ENCODE results near the gene SLITRK1.

The SLITRK1 gene, protein sequence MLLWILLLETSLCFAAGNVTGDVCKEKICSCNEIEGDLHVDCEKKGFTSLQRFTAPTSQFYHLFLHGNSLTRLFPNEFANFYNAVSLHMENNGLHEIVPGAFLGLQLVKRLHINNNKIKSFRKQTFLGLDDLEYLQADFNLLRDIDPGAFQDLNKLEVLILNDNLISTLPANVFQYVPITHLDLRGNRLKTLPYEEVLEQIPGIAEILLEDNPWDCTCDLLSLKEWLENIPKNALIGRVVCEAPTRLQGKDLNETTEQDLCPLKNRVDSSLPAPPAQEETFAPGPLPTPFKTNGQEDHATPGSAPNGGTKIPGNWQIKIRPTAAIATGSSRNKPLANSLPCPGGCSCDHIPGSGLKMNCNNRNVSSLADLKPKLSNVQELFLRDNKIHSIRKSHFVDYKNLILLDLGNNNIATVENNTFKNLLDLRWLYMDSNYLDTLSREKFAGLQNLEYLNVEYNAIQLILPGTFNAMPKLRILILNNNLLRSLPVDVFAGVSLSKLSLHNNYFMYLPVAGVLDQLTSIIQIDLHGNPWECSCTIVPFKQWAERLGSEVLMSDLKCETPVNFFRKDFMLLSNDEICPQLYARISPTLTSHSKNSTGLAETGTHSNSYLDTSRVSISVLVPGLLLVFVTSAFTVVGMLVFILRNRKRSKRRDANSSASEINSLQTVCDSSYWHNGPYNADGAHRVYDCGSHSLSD

DNA sequence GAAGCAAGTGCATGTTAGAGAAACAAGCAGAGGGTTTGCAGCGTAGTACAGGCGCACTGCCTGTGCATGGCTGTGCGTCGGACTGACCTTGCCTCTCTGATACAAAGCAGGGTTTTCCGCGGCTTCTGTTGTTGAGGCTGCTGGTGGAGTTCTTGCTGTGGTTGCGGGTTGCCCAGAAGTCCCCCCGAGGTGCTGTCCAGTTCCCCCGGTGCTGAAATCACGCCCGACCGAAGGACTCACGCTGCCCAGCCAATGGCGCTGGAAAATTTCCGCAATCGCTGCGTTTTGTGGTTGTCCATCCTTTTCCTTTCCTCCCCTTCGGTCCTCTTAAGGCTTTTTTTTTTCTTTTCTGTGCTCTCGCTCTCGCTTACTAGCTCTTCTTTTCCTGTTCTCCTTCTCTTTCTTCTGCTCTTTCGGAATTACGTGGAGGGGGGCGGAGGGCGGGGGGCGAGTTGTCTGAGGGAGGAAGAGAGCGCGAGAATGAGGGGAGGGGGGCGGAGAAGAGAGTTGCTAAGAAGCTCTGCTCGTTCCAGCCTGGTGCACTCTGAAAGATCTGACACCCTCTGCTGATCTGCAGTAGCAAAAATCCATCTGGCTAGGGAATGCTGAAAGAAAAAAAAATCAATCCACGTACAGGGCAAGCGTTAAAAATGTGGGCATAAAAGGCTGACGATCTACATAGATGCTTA lies at the start of gene SLITRK1:
SLITRK1 (minus strand) TSS at position 558 of the 689 bp plus-strand sequence. CDS start 967 bp downstream, outside the sequence.
- in situ Hi-C loops (cut with MboI; ENCODE audit: low sequenced_read_pairs) = no loop called here

DNA sequence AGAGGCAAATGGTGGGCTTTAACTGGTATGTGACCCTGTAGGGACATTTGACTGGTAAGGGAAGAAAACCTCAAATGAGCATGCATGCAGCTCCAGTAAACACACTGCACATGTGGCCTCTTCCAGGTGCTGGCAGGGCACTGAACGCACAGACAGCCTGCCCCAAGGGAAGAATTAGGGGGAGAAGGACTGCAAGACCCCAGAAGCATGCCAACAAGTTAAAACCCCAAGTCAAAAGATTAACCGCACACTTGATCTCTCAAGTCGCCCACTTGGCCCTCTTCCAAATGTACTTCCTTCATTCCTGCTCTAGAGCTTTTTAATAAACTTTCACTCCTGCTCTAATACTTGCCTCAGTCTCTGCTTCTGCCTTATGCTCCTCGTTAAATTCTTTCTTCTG lies 46.9 kb upstream of the SLITRK1 start:
- in situ Hi-C loops (cut with MboI; ENCODE audit: low sequenced_read_pairs) = no loop called here

DNA sequence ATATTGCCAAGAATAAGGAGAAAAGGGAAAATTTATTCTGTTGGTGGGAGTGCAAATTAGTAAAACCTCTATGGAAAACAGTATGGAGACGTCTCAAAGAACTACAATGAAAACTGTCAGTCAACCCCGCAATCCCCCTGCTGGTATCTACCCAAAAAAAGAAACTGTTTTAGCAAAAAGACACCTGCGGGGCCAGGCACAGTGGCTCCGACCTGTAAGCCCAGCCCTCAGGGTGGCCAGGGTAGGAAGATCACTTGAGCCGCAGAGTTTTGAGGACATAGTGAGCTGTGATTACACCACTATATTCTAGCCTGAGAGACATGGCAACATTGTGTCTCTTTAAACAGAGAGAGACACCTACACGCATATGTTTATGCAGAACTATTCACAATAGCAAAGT lies 37.5 kb upstream of the SLITRK1 start:
- in situ Hi-C loops (cut with MboI; ENCODE audit: low sequenced_read_pairs) = no loop called here

DNA sequence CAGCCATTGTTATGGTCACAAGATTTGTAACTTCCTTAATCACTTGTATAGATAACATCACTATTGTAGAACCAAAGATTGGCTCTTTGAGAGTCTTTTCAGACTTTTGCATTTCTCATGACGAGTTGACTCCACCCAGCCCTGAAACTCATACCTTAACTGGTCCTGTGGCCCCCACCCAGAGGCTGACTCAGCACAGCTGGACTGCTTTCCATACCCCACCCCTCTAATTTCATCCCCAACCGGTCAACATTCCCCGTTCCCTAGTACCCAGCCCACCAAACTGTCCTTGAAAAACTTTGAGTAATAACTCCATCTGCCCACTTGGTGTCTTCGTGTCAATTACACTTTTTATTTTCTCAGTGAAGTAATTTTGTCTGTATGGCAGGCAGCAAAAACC lies 32.1 kb upstream of the SLITRK1 start:
- in situ Hi-C loops (cut with MboI; ENCODE audit: low sequenced_read_pairs) = no loop called here

DNA sequence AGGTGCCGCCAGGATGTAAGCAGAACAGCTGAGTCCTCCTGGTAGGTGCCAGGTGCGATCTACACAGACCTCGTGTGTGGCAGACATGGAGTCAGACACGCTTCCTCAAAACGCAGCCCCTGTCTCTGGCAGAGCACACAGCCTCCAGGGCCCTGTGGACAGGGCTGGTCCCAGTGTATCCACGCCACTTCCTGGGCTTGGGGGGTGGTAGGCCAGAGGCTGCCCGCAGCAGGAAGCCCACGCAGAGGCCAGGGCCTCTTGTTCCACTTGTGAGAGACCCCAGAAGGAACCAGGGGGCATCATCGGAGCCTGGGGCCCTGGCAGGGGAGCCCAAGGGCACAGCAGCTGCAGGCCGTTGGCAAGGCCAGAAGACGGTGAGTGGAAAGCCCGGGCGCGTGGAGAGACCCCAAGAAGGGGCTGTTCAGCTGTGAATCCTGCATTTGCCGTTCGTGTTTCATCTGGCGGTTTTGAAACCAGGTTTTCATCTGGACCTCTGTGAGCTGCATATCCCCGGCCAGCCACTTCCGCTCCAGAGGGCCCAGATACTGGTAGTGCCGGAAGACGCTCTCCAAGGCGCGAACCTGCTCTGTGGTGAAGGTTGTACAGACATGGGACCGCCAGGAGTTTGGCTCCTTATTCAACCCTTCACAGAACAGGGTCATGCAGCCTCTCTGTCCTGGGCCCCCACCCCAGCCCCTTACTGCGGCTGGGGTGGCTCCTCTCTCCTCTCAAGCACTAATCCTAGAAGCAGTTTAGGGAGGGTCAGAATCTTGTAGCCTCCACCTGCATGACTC lies 25.1 kb upstream of the SLITRK1 start:
- in situ Hi-C loops (cut with MboI; ENCODE audit: low sequenced_read_pairs) = no loop called here

DNA sequence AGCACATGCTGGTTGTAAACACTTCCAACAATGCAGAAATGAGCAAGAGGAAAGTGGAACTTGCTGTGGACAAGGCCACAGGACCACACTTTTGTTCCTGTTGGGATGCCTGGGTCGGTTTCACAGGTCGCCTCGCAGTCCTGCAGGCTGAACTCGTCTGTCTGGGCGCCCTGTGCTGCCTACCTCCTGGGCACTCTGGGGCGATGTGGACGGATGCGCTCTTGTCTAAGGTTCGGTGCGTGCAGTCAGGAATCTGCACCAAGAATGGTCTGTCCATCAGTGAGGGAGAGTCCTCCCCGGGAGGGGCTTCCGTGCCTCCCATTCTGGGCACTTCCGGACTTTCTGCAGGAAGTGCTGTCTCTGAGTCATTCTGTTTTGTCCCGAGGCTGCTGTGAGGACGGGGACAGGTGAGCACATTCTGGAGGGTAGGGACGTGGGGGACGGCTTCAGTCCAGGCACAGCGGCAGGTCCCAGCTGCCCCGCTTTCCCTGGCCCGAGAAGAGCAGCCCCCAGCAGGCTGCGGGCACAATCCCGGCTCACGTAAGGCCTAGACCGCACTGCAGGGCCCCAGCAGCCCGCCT lies 24.1 kb upstream of the SLITRK1 start:
- in situ Hi-C loops (cut with MboI; ENCODE audit: low sequenced_read_pairs) = no loop called here

DNA sequence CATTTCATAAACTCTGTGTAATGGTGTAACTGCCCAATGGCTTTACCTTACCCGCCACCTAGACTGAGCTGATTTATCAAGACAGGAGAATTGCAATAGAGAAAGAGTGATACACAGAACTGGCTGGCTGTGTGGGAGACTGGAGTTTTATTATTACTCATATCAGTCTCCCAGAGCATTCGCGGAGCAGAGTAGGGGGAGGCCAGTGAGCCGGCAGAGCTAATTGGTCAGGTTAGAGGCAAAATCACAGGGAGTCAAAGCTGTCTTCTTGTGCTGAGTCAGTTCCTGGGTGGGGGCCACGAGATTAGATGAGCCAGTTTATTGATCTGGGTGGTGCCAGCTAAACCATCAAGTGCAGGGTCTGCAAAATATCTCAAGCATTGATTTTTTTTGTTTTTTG lies 23.4 kb upstream of the SLITRK1 start:
- in situ Hi-C loops (cut with MboI; ENCODE audit: low sequenced_read_pairs) = no loop called here

DNA sequence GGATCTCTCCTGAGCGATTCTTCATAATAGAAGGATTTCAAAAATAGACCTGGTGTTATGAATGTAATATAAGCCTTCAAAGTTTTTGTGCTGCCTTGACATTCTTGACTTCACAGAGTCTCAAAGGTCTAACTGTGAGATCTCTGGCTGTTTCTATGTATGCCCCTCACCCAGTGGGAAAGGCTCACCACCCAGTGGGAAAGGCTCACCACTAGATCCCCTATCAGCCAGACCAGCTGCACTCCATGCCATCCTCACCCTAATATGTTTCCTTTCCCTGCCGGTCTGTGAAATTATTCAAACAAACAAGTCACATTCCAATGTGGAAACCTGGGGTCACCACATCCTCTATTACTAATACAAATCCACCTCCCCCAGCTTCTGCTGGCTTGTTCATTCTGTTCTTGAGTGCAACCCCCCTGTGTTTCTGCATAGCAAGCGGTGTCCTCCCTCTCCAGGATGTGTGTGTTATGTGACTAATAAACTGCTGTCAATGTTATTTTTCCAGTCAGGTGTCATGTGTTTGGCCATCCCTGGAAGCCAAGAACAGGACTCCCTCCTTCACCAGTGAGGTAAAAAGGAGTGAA lies 13.8 kb upstream of the SLITRK1 start:
- in situ Hi-C loops (cut with MboI; ENCODE audit: low sequenced_read_pairs) = no loop called here

DNA sequence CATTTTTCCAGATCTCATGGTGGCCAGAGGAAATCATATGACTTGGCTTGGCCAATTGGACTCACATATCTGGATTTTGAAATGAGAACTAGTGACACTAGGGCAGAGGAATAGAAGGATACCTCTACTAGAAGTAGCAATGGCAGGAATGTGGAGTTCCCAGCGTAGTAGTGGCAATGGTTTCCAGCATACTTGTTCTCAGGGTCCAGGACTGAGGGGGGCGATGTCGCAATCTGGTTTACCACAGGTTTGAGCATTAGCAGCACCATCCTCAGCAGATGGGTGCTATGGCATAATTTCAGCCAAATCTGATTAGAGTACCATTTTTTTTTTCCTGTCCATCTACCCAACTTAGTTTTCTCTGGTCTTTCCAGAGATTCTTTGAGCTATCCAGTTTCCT lies 8.1 kb upstream of the SLITRK1 start:
- in situ Hi-C loops (cut with MboI; ENCODE audit: low sequenced_read_pairs) = no loop called here

DNA sequence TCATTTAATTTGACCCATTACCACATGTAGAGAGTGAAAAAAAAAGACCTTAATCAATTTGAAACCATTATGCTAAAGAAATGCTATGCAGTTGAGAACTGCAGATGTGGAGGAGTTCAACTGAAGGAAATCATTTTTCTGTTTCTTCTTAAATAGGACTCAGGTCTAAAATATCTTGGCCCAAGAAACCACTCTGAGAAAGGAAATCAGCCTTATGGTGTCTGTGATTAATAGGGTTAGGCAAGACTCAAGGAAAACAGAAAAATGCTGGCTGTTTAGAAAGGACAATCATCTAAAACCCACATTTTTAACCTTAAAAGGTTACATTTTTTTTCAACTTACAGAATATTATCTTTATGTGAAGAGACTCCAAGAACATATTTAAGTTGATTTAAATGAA lies 1.9 kb upstream of the SLITRK1 start:
- in situ Hi-C loops (cut with MboI; ENCODE audit: low sequenced_read_pairs) = no loop called here

DNA sequence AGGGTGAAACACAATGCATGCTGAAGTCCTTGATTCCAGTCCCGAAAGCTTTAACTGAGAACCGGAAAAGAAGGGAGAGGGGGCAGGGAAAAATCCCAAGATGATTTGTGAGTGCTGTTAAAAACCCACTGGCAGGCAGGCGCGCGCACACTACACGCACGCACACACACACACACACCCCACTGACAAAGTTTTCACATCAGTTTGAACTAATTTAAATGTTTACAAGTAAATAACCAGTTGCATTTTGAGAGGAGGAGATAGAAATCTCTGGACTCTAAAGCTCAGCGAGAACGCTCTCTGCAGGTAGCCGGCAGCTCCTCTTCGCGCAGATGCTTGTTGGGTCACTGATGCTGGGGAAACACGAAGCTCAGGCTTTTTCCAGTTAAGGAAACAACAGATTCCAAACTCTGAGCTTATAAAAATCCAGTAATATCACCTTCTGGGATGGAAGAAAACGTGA lies 818 bp upstream of the SLITRK1 start:
- in situ Hi-C loops (cut with MboI; ENCODE audit: low sequenced_read_pairs) = no loop called here

DNA sequence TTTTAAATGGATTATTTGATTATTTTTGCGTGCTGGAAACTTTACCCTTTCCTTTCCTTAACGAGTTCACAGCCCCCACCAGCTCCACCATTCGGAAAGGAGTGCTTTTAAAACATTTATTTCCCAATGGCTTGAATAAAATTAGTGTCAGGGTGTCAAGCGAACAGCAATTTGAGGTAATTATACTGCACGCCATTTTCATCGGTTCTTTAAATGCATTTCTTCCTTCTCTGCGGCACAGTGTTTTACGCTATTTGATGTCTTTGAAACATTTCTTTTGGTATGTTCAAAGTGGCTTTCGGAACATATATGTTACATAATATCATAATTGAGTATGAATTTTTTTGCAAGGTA lies 309 bp upstream of the SLITRK1 start:
- in situ Hi-C loops (cut with MboI; ENCODE audit: low sequenced_read_pairs) = no loop called here

DNA sequence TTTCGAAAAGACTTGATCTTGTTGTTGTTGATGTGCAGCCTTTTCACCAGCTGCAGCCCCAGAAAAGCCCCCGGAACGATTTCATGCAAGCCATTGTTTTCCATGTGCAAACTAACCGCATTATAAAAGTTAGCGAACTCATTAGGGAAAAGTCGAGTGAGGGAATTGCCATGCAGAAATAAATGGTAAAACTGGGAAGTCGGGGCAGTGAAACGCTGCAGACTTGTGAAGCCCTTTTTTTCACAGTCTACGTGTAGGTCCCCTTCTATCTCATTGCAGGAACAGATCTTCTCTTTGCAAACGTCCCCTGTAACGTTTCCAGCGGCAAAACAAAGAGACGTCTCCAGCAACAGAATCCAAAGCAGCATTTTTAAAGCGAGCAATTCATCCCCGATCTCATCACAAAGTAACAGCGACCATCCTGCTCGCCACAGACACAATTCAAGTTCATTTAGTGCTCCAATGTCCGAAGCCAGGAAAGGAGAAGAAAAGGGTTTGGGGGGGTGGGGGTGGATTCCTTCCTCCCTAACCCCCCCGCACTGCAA lies 1.1 kb downstream of the SLITRK1 start:
- in situ Hi-C loops (cut with MboI; ENCODE audit: low sequenced_read_pairs) = no loop called here

DNA sequence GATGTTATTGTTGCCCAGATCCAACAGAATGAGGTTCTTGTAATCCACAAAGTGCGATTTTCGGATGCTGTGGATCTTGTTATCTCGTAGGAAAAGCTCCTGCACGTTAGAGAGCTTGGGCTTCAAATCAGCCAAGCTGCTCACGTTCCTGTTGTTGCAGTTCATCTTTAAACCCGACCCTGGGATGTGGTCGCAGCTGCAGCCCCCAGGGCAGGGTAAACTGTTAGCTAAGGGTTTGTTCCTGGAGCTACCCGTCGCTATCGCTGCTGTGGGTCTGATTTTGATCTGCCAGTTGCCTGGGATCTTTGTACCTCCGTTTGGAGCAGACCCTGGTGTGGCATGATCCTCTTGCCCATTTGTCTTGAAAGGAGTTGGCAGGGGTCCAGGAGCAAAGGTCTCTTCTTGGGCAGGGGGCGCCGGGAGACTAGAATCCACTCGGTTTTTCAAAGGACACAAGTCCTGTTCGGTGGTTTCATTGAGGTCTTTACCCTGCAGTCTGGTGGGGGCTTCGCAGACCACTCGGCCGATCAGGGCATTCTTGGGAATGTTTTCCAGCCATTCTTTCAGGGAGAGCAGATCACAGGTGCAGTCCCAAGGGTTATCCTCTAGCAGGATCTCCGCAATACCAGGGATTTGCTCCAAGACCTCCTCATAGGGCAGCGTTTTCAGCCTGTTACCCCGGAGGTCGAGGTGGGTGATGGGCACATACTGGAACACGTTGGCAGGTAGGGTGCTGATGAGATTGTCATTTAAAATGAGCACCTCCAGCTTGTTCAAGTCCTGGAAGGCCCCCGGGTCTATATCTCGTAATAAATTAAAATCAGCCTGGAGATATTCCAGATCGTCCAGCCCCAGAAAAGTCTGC lies 1.8 kb downstream of the SLITRK1 start:
- in situ Hi-C loops (cut with MboI; ENCODE audit: low sequenced_read_pairs) = no loop called here

DNA sequence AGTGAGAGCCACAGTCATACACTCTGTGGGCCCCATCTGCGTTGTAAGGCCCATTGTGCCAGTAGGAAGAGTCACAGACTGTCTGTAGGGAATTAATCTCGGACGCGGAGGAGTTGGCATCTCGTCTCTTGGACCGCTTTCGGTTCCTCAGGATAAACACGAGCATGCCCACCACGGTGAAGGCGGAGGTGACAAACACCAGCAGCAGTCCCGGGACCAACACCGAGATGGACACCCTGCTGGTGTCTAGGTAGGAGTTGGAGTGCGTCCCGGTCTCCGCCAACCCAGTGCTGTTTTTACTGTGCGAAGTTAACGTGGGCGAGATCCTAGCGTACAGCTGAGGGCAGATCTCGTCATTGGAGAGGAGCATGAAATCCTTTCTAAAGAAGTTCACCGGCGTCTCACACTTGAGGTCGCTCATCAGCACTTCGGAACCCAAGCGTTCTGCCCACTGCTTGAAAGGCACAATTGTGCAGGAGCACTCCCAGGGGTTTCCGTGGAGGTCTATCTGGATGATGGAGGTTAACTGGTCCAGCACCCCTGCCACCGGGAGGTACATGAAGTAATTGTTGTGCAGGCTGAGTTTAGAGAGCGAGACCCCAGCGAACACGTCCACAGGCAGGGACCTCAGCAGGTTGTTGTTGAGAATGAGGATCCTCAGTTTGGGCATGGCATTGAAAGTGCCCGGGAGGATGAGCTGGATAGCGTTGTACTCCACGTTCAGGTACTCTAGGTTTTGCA lies 2.7 kb downstream of the SLITRK1 start:
- in situ Hi-C loops (cut with MboI; ENCODE audit: low sequenced_read_pairs) = no loop called here

DNA sequence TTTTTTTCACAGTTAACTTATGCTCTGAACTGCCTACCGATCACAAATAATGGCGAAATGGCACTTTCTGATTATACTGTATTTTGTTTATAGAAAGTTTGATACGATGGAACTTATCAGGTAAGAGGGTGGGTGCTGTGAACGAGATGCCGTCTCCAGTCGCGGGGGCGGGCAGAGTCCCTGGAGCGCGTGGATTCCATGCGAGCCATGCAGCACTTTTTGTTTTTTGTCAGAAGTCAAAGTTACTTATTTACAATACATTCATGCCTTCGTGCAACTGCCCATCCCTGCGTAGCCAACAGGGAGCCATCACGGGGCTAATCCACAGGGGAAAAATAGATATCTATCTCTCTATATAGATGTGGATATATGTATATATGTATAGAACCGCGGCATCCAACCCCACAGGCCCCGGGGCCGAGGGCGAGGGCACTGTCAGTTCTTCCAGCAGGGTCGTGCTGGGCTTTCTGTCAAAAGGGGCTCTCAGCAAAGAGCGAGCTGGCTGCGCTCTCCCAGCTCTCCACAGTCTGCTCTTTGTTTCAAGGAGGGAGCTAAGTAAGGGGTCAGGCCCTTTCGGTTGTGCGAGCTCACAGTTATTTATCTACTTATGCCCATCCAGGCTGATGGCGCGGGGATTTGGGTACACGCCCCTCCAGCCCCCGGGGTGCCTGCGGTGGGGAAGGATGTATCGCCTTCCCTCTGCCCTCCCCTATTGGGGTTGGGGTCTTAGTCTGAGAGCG lies 3.4 kb downstream of the SLITRK1 start:
- in situ Hi-C loops (cut with MboI; ENCODE audit: low sequenced_read_pairs) = no loop called here

DNA sequence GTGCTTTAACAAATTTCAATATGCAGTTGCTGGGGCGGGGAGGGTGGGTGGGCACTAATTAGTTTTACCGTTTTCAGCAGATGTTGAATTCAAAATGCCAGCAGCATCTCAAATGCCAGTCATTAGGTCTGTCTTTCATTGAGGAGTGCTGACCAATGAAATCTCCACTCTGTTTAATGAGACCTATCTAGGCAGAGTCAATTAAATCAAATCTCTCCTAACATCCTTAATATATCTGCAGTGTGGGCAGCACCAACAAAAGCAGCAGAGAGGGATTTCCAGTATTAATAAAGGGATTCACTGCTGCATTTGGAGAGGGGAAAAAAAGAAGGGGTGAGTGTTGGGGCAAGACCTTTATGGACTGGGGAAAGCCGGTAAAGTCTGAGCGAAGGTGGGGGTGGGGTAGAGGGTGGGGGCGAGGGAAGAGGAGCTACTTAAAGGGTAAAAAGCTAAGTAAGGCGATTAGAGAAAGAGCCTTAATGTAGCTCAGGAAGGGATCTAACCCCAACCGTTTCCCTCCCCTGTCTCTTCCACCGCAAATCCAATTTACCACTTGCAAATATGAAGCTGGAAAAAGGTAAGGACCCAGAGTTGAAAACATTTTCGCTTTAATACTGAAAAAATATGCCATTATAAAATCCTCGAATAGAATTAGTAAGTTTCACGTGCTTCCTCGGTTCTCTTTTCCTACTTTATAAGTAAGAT lies 4.5 kb downstream of the SLITRK1 start:
- in situ Hi-C loops (cut with MboI; ENCODE audit: low sequenced_read_pairs) = no loop called here
